Measurements from ENCODE around the gene TAP1. TPM values are rescaled to one million over a fixed set of nuclear protein-coding genes. Genes with fewer than 3 reads are reported as not detected.

TAP1 gene
- total RNA-seq, 1 donor from 2014 or later = 426 TPM

DNA sequence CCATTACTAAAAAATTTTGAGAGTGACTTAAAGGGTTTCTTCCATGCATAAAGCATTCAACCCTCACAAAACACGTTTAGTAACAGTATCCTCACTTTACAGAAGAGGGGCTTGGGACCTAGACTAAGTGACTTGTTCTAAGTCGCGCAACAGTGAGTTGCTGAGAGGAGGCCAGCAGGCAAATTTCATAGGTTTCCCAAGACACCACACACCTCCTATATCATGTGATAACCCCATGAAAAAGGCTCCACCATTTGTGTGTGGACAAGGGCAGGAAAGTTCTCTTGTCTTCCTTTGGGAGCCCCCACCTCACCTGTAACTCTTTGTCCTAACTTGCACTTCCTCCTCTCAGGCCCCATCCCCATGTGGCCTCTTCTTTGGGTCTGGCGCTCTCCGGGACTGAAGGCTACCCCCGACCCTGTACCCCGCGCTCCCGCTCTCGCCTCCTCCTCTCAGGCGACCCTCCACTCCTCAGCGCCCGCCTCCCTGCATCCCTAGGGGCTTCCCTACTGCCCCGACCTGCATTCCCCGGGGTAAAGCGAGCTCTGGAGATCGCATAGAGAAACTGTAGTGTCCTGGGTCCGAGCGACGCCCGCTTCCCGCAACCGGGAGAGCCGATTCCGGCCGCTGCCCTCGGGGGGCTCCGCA is 10.0 kb downstream of the TAP1 start:
- intact Hi-C loops (cut with micrococcal nuclease) = loop anchor here (5.0 kb wide), 1 partner anchor 666 kb away; the partner anchor contains the start of genes AGPAT1 and RNF5

DNA sequence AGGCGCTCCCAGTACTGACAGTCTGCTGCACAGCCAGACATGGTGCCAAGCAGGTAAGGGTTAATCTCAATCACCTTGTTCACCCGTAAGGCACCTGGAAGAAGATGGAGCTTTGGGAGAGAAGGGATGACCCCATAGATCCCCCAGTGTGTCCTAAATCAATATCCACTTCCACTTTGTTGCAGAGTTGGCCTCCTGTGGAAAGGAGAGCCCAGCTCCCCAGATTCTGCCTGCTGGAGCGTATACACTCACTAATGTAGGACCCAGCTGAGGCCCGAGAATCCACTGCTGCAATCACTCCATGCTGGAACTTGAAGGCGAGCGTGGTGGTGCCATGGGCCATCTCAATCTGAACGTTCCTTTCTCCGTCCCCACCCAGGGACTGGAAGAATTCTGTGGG is 10.8 kb downstream of the TAP1 start:
- intact Hi-C loops (cut with micrococcal nuclease) = loop anchor here (5.0 kb wide), 1 partner anchor 665 kb away; the partner anchor contains the start of genes AGPAT1 and RNF5

DNA sequence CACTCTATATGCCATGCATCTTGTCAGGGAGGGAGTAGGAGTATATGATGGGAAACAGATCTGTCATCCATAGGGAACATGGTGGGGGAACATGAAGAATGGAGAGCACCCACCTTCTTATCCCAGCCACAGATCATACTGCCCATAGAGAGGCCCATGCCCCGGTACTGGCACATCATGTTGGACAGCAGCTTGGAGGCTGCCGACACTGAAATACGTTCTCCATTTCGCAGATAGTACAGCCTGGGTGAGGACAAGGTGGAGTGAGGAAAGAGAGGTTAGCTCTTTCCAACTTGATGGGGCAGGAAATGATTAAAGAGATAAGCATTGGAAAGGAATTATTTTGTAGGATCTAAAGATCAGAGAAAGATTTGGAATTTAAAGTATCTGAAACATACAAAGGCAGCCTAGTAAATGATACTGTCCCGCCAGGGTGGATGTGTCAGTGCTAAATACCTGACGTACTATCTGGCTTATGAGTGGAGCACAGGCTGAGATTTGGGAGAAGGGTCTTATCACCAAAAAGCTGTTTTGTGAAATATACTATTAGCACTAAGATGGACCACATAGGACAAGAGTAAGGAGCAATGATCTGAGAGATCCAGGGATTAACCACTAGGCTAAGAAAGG is 11.4 kb downstream of the TAP1 start:
- intact Hi-C loops (cut with micrococcal nuclease) = loop anchor here (5.0 kb wide), 1 partner anchor 665 kb away; the partner anchor contains the start of genes AGPAT1 and RNF5

DNA sequence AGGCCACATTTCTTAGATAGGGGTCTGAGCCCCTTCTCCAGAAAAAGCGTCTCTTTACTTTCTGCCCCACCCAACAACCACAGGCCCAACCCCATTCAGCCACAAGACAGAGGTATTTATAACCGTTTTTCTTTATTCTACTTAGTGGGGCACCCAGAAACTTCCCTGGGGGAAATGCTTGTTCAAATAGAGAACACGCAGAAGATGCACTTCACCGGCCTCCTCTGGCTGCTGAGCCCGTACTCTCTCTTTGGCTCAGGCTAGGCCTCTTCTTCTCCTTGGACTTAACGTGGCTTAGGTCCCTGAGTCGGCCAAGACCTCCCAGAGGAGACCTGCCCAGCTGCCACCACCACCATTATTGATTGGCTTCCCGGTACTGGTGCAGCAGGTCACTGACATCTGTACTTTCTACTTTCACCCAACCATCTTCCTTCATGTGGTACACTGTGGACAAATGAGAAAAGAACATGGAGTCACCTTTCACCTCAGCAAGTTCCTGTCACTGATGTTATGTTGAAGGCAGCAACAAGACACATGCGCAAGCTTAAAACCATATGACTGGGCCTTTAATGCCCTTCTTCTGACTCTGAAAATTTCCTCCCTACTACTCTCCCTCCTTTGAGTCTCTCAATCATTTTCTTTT is 12.8 kb downstream of the TAP1 start:
- intact Hi-C loops (cut with micrococcal nuclease) = loop anchor here (5.0 kb wide), 1 partner anchor 663 kb away; the partner anchor contains the start of genes AGPAT1 and RNF5

DNA sequence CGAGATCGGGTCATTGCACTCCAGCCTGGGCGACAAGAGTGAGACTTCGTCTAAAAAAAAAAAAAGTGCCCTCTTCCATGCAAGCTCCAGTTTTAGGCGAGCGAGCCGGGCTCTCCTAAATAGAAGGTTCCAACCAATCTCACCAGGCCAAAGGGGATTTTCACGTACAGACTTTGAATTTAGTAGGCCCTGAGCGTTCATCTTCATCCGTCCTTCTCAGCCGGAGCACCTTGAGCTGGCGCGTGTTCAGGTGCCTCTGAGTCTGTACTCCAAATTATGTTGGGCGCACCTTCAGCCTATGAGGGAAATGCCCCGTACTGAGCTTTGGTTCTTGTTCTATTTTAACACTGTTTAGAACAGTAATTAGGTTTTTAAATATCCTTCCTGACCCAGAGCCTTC is 14.1 kb downstream of the TAP1 start:
- intact Hi-C loops (cut with micrococcal nuclease) = no loop called here

DNA sequence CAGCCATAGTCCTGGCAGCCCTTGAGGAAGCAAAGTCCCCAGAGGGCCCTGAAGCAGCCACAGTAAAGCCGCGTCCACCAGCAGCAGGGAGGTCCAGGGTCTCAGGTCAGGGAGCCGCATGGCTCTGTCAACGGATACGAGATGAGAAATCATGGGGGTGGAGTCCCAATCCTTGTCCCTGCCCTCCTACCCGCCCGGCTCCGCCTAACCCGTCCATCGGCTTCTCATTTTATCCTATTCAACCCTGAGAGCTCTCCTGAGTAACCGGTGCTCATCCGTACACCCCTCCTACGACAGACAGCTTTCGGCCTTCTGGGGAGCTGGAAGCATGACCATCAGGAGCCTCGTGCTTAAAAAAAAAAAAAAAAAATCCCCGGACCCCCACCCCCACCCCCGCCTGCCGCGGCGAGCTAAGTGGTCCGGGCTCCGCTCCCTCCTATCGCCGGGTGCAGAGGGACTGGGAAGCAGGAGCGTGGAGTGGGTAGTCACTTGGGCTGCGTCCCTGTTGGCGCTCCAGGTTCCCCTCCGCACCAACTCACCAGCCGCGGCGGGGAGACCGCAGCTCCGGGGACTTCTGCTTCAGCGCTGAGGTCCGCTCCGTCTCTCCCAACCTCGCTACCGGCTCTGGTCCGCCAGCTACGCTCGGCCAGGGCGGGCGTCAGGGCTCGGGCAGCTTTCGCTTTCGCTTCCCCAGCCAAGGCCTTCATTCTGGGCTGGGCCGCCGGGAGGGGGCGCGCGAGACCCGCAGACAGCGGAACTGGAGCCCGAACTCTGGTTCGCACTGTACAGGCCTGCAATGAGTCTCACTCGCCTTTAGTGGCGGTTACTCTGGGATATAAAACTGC is 15.2 kb downstream of the TAP1 start, which contains the start of gene TAP2:
Gene TAP2, minus strand, starts transcription at position 626 of the 845 bp plus-strand sequence. Its CDS starts 506 bp downstream, at position 120.
- intact Hi-C loops (cut with micrococcal nuclease) = loop anchor here (1.0 kb wide), 2 partner anchors 16 to 30 kb away; partner anchors contain the start of gene PSMB9

DNA sequence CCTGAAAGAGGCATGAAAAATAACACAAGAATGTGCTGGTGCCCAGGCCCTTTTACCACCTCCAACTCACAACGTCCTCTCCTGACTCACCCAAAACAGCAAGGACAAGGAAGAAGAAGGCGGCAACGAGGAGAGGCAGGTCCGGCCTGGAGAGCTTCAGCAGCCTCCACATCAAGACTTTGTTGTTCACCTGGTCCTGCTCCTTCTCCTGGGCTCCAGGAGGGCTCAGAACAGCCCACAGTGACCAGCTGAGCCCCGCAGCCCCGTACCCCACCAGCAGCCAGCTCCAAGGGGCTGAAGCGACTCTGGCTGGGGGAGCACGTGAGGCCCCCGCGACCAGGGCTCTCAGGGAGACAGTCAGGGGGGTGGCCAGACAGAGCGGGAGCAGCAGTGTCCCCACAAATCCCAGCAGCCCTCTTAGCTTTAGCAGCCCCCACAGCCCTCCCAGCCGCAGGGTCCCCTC is 15.8 kb downstream of the TAP1 start:
- intact Hi-C loops (cut with micrococcal nuclease) = loop anchor here (1.0 kb wide), 2 partner anchors 17 to 31 kb away; partner anchors contain the start of gene PSMB9

DNA sequence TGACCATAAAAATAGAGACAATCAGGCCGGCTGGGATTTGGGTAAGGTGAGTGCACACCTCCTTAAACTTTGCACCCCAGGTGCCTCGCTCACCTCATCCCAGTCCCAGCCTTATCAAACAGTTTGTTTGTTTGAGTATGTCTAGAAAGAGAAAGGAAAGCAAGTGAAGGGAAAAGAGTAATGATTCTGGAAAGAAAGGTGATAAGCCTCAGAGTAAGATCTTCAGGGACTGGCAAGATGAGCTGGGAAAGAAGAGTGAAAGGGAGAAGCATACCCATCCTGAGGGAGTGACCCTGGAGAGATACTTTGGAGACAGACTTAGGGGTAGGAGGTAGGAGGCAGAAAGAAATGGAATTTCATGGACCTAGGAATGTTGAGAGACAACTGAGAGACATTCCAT is 16.6 kb downstream of the TAP1 start:
- intact Hi-C loops (cut with micrococcal nuclease) = no loop called here

DNA sequence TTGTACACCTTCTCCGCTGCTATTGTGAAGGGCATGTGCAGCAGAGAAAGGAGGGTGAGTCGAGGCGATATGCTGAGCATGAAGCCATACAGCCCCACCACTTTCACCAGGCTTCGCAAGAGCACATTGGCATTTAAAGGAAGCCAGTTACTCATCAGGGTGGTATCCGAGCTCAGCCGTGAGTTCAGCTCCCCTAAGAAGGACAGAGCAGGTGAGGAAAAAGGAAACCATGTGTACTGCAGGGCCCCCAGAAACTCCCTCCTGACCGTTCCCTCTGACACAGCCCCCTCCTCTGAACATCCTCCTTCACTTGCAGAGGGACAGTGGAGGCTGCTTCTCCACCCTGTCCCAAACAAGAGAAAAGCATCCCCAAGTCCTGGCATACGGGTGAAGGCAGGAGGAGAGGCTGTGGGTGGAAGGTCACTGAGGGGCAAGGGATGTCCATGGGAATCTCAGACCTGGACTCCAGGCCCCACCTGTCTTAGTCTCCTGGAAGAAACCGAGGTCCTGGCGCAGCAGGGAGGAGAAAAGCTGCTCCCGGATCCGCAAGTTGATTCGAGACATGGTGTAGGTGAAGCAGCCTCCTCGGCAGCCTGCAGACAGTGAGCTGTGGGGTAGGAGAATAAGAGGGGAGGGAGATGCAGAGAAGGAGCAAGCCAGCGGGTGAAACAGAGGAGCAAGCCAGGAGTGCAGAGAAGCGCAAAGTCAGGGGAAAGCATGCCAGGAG is 18.2 kb downstream of the TAP1 start:
- intact Hi-C loops (cut with micrococcal nuclease) = no loop called here

DNA sequence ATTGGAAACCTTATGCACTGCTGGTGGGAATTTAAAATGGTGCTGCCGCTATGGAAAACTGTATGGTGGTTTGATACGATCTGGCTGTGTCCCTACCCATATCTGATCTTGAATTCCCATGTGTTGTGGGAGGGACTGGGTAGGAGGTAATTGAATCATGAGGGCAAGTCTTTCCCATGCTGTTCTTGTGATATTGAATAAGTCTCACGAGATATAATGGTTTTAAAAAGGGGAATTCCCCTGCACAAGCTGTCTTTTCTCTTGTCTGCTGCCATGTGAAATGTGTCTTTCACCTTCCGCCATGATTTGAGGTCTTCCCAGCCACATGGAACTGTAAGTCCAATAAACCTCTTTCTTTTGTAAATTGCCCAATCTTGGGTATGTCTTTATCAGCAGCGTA is 19.8 kb downstream of the TAP1 start:
- intact Hi-C loops (cut with micrococcal nuclease) = no loop called here

DNA sequence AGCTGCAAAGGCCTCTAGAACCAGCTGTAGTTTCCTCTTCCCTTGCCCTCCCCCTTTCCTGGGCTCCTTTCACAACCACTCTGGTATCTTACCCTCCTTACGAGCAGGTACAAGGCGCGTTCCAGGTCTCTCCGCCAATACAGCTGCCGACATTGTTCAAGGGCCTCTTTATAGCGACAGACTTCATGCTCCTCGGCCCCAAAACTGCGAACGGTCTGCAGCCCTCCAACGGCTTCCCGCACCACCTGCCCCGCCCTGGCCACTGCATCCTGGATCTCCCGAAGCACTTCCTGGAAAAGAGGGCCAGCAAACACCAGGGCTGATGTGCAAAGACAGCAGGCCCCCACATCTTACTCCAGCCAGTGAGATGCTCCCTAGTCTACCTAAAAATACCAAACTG is 21.0 kb downstream of the TAP1 start:
- intact Hi-C loops (cut with micrococcal nuclease) = no loop called here

DNA sequence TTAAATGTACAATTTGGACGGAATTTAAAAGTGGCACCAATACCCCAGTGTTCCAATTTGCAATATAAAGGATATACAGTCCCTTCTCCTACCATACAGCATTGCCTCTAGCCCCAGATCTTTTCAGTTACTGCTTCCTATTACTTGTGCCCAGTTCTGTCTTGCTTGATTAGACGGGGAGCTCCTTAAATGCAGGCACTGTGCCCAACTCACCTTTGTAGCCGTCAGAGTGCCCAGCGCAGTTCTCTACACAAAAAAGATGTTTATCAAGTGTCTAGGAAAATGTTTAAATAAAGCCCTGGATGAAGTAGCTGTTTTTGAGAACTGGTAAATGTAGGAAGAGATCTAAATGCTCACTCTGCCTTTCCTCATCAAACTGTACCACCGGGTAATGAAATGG is 22.6 kb downstream of the TAP1 start:
- intact Hi-C loops (cut with micrococcal nuclease) = no loop called here

DNA sequence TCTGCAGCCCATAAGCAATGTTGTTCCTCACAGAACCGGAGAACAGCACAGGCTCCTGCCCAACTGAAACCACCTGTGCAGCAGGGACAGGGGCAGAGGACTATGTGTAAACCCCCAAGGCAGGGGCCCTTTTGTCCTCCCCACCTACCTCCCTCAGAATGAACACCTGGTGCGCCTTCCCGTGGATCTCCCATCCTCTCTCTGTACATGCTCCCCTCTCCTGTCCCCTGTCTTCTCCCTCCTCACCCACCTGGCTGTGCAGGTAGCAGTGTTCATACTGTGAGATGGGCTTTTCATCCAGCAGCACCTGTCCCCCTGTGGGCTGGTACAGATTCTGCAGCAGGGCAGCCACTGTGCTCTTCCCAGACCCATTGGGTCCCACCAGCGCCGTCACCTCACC is 23.5 kb downstream of the TAP1 start:
- intact Hi-C loops (cut with micrococcal nuclease) = no loop called here

DNA sequence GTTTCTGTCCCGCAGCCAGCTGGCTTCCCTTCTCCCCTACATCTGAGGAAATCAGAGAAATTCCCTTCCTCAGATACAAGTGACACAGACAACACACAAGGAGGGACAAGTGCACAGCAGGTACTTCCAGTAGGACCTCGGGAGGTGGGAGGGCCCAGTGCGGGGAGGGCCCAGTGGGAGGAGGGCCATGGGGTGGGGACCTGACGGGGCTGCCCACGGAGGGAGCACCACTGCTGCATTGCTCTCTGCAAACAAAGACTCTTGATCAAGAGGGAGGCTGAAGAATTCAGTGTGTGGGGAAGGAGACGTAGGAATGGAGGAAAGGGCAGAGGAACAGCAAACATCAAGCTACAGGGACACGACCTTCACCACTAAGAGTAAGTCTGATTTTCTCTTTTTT is 24.0 kb downstream of the TAP1 start:
- intact Hi-C loops (cut with micrococcal nuclease) = loop anchor here (5.0 kb wide), 1 partner anchor 38 kb away; no protein-coding TSS in a partner anchor

DNA sequence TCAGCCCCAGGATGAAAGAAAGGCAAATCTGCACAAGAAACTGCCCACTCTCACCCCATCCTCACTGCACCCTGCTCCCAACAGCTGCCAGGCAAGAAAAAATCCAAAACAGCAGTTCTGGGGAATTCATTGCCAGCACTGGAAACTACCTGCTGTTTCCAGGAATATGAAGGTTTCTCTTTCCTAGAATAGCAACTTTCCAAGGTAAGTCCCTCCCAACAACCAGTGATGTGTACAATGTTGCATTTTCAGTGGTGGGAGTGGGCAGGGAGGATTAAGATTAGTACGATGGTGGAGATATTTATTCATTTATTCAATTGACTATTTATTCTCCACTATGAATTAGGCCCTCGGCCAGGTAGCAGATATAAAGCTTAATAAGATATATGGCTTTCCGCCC is 26.5 kb downstream of the TAP1 start:
- intact Hi-C loops (cut with micrococcal nuclease) = loop anchor here (5.0 kb wide), 1 partner anchor 40 kb away; no protein-coding TSS in a partner anchor

DNA sequence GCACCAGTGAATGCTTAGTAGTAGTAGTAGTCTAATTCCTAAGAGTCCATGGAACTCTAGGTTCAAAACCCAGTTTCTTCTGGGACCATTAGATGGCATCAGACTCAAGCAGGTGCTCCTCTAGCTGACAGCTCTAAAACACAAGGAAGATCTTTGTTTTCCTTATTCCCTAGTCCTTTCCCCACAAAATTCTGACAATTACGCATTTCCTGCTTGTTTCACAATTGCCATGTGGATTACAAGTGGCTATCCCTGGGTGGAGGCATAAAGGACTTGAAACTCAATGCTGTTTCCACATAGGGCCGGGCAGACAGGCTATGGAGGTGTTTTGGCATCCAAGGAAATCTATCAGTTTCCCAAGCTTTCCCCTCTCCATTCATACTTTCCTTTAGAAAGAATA is 27.5 kb downstream of the TAP1 start:
- intact Hi-C loops (cut with micrococcal nuclease) = loop anchor here (5.0 kb wide), 1 partner anchor 41 kb away; no protein-coding TSS in a partner anchor

DNA sequence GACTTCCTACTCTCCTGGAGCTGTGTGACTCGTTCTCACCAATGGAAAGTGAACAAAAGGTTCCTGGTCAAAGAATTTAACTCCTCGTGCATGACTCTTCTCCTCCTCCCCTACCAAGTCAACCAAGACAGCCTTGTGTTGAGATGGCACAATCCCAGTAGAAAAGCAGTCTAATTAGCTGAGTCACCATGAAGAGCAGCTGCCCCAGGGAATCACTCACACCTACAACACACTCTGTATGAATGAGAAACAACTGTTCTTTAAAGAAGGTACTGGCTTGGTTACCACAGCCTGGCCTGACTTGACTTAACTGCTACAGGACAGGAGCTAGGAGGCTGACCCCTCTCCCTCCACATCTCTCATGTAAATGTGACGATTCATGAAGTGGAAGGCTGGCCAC is 33.8 kb downstream of the TAP1 start:
- intact Hi-C loops (cut with micrococcal nuclease) = no loop called here

DNA sequence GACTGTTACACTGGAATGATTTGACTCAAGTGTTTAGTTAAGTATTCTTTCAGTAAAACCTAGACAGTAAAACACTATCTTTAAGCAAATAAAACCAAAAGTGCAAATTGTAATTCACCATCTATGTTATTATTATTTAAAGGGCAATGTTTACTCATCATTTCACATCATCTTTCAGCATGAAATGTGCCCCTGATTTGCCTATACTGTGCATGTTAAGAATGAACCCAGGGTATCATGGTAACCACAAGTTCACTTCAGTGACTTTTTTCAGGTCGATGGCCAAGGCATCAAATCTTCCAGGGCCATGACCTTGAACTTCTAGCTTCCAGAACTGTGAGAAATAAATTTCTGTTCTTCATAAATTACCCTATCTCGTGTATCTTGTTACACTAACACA is 34.6 kb downstream of the TAP1 start:
- intact Hi-C loops (cut with micrococcal nuclease) = no loop called here

DNA sequence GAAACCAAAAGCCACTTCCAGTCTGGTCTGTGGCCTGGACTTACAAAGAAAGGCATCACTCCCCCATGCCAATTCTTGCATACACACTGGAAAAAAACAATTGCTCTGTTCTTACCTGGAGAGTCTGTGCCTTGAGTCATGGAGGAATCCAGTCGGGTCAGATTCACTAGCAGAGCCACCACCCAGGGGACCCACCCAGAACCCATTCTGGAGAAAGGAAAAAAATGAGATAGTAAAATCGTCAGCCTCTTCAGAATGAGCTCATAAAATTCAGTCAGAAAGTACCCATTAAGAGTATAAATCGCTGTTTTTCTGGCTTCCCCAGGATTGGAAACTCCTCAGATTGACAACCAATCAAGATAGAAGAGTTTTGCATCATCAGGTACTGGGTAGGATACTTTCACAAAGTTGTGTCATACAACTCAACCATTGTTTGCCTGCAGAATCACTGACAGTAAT is 36.7 kb downstream of the TAP1 start, which contains the start of gene HLA-DOB:
Gene HLA-DOB, minus strand, starts transcription at position 257 of the 459 bp plus-strand sequence. Its CDS starts 51 bp downstream, at position 206.
- intact Hi-C loops (cut with micrococcal nuclease) = no loop called here

DNA sequence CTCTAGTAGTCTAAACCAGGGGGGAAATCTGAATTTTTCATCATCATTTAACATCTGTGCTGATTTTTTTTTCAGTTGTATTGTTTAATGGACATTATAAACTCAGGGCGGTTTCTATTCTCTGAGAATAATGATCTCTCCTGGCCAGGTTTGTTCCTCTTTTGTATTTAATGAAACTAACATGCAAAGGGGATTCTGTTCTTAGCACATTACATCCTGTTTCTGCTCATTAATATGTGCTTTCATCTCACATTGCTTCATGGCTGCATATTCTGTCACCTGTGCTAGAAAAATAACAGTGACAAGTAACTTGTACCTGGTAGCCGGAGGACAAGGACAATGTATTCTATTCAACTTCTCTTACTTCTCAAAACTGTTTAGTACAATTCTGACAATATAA is 37.5 kb downstream of the TAP1 start:
- intact Hi-C loops (cut with micrococcal nuclease) = no loop called here
